RPMI7951 (cell line): ENCODE measurements around the gene TMEM19. TPM values are rescaled to one million over a fixed set of nuclear protein-coding genes. Genes with fewer than 3 reads are reported as not detected.
"Not testable (repeated sequence)": the region's sequence is repeated elsewhere in the genome, so short reads cannot be mapped to it uniquely, and the experiment has no call there.

Experiments
- DNase-seq: peaks from one replicate; pipeline ENCODE4 v3.0.0-alpha.2; 2012; ENCODE audit warnings: low read depth
- total RNA-seq: library from RNA; depleted of rRNA; stranded (reverse); fragments of >200 nt; shearing (Covaris generic); gene quantifications from 2 replicates; pipeline ENCODE4 v1.2.3, GENCODE V29; 2014

TMEM19 gene
- total RNA-seq, 1 experiment from 2014 or later: 49.7 TPM

DNA sequence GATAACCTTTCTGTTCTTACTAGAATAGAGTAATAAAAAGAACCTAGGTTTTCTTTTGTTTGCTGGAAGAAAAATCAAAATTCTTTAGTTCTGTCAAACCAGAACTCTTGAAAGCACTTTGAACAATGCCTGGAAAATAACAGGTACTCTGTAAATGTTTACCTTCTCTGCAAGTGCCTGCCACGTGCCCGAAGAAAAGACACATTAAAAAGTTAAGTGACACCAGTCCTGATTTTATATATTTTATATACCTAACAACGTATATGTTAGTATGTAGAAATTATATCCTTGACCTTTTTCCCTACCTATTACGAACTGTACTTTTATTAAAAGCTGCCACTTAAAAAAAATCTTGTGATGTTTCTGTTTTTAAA is 20.8 kb upstream of the TMEM19 start:
- DNase-seq: no peak

- DNase-seq: no peak
Measured at GRCh38 chr12:71666259-71666658, 19.6 kb upstream of the TMEM19 start.

GRCh38 chr12:71671311-71671710 is 14.6 kb upstream of the TMEM19 start:
- no peak for DNase-seq

DNA sequence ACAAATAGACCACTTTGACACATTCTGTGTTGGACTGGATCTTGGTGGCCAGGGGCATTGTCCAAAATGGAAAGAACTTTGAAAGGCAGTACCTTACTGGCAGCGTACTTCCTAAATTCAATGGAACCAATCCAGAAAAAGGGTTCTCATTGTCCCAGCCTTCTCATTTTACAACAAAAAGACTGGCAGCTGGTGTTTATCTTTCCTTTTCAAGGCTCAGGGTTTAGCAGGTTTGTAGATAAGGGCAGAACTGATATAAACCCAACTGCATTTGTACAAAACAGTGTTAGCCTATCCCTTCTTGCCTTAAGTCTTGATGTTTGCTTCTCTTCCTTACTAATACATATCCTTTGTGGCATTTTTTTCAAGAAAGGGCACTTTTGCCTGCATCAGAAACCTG is 14.1 kb upstream of the TMEM19 start:
- DNase-seq: no peak

- DNase-seq: no peak
Measured at GRCh38 chr12:71682466-71682865, 3.4 kb upstream of the TMEM19 start.

DNA sequence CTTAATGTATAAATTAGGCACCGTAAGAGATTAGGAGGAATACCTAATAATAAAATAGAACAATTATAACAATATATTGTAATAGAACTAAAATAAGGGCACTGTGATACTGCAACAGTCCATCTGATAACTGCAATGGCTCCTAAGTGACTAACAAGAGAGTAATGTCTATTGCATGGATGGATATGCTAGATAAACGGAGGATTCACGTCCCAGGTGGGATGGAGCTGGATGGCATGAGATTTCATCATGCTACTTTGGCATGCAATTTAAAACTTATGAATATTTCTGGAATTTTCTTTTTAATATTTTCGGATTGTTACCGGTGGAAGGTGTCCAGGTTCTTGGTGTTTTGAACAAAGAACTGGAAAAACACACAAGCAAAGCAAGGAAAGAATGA is 2.2 kb upstream of the TMEM19 start:
- no peak for DNase-seq

- no peak for DNase-seq
Measured at GRCh38 chr12:71684081-71684480, 1.8 kb upstream of the TMEM19 start.

- no peak for DNase-seq
Measured at GRCh38 chr12:71685312-71685906, 473 bp upstream of the TMEM19 start.

- no peak for DNase-seq
Measured at GRCh38 chr12:71686658-71687025, 760 bp downstream of the TMEM19 start.

- not testable (repeated sequence) for DNase-seq
Measured at GRCh38 chr12:71687172-71687571, 1.3 kb downstream of the TMEM19 start.

DNA sequence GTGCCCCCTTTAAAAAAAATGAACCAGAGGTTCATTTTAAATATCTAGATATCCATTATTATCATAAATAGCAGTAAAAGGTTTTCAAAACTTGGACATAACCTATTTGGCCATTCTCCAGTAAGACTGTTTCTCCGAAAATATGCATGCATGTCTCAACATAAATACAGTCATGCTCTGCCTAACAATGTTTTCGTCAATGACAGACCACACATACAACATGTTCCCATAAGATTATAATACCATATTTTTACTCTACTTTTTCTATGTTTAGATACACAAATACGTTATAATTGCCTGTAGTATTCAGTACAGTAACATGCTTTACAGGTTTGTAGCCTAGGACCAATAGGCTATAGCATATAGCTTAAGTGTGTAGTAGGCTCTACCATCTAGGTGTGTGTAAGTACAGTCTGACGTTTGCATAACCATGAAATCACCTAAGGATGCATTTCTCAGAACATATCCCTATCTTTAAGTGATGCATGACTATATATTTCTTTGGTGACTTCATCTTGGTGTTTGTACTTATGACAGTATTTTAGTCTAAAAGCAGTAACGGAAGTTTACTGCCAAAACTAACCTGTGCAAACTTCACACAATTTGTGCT is 3.2 kb downstream of the TMEM19 start:
- DNase-seq: no peak

GRCh38 chr12:71691504-71692129 is 5.7 kb downstream of the TMEM19 start:
- DNase-seq: no peak

DNA sequence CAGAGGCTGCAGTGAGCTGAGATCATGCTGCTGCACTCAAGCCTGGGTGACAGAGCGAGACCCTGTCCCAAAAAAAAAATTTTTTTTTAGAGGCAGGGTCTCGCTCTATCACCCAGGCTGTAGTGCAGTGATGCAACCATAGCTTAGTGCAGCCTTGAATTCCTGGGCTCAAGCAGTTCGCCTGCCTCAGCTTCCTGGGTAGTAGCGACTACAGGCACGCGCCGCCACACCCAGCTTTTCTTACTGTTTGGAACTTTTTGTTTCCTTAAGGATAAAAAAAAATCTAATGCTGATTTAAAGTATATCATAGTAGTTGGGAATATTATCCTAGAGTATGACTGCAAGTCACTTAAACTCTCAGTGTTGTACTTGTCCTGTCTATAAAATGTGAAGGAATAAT is 7.2 kb downstream of the TMEM19 start:
- DNase-seq: no peak

- DNase-seq: not testable (repeated sequence)
Measured at GRCh38 chr12:71693651-71694050, 7.8 kb downstream of the TMEM19 start.

- no peak for DNase-seq
Measured at GRCh38 chr12:71694099-71694820, 8.4 kb downstream of the TMEM19 start.

DNA sequence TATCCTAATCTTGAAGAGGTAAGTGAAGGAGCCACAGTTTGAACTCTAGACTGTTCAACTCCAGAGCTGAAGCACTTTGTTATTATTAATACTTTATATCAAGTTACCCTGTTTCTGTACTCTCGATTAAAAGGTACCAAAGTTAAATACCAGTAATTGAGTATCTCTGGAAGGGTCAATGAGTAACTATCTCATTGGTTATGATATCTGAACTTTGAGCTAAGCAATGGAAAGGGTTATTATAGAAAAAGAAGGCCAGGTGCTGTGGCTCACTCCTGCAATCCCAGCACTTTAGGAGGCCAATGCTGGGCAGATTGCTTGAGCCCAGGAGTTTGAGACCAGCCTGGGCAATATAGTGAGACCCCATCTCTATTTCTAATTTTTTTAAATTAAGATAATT is 9.9 kb downstream of the TMEM19 start:
- DNase-seq: no peak

DNA sequence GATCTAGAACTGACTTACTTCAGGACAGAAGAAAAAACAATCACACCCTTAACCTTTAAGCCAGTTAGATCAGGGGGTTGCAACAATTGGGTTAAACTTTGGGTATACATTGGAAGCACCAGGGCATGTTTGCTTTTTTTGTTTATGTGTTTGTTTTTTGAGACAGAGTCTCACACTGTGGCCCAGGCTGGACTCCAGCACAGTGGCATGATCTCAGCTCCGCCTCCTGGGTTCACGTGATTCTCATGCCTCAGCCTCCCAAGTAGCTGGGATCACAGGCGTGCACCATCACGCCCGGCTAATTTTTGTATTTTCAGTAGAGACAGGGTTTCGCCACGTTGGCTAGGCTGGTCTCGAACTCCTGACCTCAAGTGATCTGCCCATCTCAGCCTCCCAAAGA is 16.3 kb downstream of the TMEM19 start:
- DNase-seq: not testable (repeated sequence)

DNA sequence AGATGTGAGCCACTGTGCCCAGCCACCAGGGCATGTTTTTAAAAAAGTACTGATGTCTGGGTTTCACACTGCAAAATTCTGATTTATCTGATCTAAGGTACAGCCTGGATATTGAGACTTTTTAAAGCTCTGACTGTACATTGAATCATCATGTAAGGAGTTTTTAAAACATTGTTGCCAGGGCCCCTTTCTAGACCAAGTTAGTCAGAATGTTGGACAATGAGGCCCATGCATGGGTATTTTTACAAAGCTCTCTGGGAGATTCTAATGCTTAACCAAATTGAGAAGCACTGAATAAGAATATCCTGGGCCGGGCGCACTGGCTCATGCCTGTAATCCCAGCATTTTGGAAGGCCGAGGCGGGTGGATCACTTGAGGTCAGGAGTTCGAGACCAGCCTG is 16.7 kb downstream of the TMEM19 start:
- DNase-seq: no peak

DNA sequence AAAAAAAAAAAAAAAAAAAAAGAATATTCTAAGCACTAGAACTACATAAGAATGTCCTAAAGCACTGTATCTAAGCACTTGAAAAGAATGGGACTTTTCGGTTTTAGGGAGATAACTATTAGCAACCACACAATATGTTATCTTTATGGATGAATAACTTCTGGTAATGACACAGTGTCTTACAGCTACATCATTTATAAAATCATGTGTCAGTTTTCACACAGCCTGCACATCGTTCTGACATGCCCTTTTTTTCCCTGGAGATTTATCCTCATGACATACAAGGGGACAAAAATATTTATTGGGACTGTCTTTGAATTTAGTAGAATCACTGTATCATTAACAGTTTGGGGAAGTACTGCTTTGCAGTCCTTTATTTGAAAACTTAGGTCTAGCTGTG is 17.3 kb downstream of the TMEM19 start:
- DNase-seq: no peak

- DNase-seq: no peak
Measured at GRCh38 chr12:71704920-71705319, 19.0 kb downstream of the TMEM19 start.

GRCh38 chr12:71708658-71709057 is 22.8 kb downstream of the TMEM19 start:
- DNase-seq: no peak

DNA sequence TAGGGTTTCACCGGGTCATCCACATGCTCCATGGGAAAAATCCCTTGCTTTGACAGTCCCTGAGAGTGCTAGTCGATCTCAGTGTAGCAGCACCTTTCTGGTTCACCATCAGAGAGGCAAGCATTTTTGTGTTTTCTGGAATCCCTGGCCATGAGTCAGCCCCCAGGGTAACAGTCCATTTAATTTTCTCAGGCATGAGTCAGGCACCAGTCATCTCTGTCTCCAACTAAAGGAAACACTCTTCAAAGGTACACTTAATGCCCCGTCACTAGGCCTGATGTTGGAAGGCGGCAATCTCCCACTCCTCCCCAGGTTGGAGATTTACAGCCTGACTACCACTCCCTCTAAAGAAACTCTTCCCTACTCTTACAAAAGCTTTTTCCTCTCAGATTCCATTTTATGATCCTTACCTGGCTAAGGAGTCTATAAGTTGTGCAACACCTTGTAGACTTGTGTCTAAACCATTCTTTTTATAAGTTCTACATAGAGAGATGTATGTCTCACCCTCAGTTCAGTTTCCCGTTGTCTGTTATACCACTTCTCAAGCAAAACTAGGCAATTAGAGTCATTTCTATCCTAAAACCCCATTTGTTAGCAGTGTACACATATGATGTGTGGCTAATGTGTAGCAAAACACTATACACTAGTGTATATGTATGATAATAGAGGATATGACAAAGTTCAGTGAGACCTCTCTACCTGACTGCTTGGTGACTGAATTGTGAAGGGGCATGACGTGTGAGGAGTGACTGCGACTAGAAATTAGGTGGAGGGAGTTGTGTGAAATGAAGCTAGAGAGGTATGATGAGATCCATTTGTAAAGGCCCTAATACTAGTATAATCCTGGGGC is 24.6 kb downstream of the TMEM19 start:
- peak; percentile 80 for DNase-seq
